ENCODE data around the gene PPARG.
"Not testable (repeated sequence)": the region's sequence is repeated elsewhere in the genome, so short reads cannot be mapped to it uniquely, and the experiment has no call there.

The PPARG gene

DNA sequence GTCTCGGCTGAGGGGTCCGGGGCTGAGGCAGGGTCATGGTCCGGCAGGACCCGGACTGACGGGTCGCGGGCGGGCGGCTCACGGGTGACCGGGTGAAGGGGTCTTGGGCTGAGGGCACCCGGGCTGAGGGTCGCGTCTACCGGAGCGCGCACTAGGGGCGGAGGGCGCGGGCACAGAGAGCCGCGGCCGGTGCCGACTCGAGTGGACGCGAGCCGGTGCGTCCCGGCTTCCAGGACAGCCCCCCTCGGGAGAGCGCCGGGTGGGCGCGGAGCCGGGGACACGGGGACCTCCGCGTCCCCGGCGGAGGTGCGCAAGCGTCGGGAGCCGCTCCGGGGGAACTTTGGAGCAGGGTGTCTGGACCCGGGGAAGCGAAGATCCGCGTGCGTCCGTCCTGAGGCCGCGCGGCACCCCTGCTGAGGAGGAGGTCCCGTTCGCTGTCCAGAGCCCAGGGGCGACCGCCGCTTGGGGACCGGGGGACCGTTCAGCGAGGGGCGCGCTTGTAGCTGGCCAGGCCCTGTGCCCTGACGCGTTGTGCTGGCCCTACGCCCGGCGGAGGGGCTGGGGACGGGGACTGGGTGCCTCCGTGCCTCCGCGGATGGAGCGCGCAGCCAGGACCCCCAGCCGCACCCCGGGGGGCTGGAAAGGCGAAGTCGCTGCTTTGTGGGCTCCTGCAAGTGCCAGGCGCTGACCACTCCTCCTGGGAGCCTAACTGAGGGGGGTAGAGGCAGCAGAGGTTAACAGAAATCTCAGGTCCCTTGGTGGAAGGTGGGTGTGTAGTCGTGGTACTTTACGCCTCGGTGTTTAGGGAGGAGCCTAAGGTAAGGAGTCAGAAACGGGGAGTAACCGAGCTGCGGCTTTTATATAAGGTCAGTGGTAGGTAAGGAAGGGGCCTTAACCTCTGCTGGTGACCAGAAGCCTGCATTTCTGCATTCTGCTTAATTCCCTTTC, at the start of gene PPARG:
Gene PPARG (plus strand): TSS at position 889 of the 948 bp plus-strand sequence. CDS start 90,642 bp downstream, outside the sequence.
- no peak for DNase-seq (ENCODE audit: low spot score)

DNA sequence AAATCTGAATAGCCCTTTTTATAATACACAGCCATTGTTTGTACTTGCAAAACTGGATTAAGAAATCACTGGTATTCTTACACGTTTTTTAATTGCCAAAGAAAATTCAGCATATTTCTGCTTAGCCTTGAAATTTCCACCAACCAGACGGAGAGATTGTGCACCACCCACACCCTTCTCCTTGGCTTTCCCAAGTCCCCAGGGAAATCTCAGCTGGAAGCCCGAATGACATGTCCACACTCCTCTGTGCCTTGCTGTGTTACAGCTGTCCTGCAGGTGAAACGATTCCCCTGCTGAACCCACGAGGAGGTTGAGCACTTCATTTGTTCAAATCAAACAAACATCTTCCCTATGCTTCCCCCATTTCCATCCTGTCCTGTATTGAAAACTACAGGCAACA, 49.6 kb upstream of the PPARG start:
- no peak for DNase-seq (ENCODE audit: low spot score)

GRCh38 chr3:12242772-12243171, 46.1 kb upstream of the PPARG start:
- no peak for DNase-seq (ENCODE audit: low spot score)

DNA sequence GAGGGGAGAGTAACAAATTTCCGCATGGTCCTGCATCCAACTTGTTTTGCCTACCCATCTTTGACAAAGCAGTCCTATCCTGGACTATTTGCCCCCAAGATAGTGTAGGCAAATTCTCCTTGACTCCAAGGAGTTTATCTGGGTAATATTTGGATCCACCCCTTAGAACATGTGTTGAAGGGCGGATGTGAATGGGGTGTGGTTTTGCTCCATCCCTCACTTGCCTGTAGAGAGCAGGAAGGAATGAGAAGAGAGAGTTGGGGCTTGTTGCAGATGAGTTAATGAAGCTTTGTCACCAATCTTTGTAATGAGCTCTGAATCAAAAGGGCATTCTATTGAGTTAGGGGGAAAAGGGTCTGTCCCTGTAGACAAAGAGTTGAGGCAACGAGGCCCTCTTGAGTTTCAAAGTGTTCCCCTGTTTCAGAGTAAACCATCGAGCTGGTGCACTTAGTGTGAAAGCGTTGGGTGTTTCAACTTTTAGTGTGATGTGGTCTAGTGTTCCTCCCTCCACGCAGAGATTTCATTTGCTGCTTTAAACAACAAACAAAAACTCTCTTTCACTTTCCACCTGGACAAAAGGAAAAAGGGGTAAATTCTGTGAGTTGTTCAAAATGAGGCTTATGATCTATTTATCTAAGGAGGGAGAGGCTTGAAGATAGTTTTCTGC, 42.2 kb upstream of the PPARG start:
- DNase-seq (ENCODE audit: low spot score): no peak

- DNase-seq (ENCODE audit: low spot score): no peak
Observed at GRCh38 chr3:12247411-12247810, 41.5 kb upstream of the PPARG start.

DNA sequence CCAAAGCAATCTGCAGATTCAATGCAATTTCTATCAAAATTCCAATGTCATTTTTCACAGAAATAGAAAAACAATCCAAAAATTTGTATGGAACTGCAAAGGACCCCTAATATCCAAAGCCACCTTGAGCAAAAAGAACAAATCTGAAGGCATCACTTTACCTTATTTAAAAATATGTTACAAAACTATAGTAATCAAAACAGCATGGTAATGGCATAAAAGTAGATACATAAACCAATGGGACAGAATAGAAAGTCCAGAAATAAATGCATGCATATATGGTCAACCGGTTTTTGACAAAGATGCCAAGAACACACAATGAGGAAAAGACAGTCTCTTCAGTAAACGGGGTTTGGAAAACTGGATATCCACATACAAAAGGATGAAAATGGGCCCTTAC, 39.4 kb upstream of the PPARG start:
- DNase-seq (ENCODE audit: low spot score): no peak

- no peak for DNase-seq (ENCODE audit: low spot score)
Observed at GRCh38 chr3:12252889-12253288, 36.0 kb upstream of the PPARG start.

DNA sequence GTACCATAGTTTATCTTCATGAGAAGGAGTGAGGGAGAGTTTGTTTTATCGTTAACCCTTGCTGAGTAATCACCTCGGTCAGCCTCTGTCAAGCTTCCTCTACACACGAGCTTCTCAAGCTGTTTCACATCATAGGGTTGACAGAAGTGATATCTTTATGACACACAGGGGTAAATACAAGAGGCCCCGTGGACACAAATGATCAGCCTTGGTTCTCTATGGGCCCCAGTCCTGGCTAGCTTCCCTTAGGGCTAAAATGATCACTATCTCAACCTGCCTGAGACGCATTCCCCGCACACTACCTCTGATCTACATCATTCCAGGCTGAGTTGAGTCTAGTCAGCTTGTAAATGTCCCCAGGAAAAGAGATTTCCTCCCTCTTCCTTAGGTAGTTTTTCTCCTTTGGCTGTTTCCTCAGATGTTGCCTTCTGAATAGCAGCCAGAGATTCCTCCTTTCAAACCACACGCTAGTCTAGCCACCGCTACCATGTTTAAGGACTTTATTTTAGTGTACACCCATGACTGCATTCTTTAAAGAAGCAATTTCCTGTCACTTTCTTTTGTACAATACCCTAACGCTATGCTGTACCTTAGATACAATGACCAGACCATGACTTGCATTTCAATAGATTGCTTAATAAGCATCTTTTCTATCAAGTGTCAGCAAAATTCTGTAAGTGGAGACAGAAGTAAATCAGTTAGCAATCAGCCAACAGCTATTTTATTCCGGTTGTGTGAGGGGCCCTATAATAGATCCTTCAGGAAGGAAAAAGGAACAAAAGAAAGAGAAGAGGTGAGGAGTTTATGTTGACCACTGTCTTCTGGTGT, 35.1 kb upstream of the PPARG start:
- DNase-seq (ENCODE audit: low spot score): no peak

DNA sequence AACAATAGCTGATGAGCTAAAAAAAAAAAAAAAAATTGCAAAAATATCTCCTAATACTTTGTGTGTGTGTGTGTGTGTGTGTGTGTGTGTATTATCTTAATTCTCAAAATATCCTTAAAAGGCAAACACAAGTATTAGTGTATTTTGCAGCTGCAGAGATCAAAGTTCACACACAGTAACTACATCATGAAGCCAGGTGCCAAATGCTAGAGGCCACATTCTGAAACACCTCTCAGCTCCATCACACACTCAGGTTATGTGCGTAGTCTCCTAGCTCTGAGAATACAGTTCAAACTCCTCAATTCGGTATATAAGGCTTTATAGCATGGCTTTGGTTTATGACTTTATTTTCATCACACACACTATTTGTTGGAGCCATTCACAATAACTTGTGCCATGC, 33.5 kb upstream of the PPARG start:
- no peak for DNase-seq (ENCODE audit: low spot score)

GRCh38 chr3:12258911-12259310, 30.0 kb upstream of the PPARG start:
- no peak for DNase-seq (ENCODE audit: low spot score)

- DNase-seq (ENCODE audit: low spot score): not testable (repeated sequence)
Observed at GRCh38 chr3:12262173-12262572, 26.7 kb upstream of the PPARG start.

DNA sequence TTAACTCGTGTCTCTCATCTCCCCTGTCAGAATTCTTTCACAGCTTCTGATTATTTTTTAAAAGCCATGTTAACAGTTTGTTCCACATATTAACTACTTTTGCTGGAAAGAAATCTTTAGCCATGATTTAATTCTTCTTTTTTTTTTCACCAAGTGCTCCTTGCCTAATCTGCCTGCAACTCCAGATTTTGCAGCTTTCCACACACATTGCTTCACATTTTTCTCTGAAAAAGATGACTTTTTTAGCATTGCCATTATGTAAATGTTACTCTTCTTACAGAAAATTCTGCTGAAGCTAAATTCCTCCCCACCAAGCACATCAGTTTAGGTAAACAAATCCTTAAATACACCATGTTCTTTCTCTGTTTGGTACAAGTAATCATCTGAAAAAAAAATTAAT, 23.4 kb upstream of the PPARG start:
- DNase-seq (ENCODE audit: low spot score): no peak

GRCh38 chr3:12266038-12266437, 22.8 kb upstream of the PPARG start:
- DNase-seq (ENCODE audit: low spot score): no peak

DNA sequence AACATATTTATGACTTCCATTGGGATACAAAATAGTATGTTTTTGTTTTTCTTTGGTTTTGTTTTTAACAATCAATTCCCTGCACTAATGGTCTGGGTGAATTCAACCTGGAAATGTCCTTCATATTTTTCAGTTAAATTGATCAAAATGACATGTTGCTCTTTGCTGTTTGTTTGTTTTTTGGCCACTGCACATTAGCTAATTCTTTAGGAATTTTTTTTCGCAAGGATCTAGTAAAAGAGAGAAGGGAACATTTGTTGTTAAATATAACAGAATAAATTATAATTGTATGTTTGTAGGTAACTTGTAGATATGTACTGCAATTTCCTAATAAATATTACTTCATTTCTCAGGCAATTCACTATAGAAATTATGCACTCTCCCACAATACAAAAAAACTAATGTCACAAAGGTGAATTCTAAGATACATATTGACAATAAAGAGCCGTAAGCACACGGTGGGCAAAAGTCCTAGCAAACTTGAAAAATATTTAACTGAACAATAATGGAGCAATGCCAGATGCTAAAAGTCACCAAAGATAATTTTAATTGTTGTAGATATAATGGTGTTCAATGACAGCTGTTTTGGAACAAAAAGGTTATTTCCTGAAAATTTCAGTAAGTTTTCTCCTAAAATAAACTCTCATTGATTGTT, 21.4 kb upstream of the PPARG start:
- no peak for DNase-seq (ENCODE audit: low spot score)

DNA sequence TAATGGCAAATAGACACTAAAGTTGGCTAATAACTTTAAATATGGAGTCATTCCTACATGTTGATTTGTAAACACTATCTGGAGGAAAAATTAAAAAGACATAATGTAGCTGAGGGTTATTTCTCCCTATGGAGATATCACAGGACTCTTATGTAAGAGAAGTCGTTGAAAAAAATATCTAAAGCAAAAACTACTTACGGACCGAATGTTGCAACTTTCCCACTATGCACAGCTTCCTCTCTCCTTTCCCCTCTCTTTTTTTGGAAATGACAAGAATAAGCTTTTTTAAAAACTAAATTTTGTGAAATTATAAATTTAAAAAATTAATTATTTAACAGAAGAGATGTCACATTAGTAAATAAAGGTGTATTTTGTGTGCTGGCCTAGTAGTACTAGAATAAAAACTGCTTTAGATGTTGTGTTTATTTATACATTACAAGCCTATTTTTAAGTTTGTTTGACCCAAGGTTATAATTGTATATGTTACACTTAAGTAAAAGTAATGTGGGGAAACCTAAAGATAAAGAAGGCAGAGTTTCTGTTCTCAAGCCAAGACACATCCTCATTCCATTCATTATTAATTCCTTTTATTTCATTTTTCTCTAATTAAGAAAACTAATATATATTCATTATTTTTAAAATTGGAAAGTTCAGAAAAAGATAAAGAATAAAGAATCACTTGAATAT, 20.7 kb upstream of the PPARG start:
- no peak for DNase-seq (ENCODE audit: low spot score)

DNA sequence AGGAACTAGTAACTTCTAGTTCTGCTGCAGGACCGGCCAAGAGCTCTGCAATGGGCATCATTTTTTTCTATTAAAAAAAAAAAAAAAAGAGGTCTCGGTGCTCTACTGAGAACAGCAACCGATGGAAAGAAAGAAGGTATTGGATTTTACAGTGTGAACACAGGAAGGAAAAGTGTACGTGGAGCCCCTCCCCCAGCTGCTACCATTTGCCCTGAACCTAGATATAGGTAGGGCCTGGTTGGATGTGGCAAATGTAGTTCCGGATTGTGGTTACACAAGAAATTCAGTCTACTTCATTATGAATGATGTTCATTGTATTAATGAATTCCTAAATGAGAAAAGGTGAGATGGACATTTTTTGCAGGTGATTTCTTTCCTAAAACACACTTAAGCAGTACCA, 17.9 kb upstream of the PPARG start:
- DNase-seq (ENCODE audit: low spot score): no peak

- peak; percentile 43 for DNase-seq (ENCODE audit: low spot score)
Observed at GRCh38 chr3:12273045-12273695, 15.7 kb upstream of the PPARG start.

- no peak for DNase-seq (ENCODE audit: low spot score)
Observed at GRCh38 chr3:12275974-12276650, 12.8 kb upstream of the PPARG start.

DNA sequence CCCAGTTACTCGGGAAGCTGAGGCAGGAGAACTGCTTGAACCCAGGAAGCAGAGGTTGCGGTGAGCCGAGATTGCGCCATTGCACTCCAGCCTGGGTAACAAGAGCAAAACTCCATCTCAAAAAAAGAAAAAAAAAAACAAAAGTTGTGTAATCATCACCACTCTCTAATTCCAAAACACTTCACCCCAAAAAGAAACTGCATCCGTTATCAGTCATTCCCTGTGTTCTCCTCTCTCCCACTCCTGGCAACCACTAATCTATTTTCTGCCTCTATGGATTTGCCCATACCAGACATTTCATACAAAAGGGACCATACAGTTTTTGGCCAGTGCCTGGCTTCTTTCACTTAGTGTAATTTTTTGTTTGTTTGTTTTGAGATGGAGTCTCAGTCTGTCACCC, 12.0 kb upstream of the PPARG start:
- DNase-seq (ENCODE audit: low spot score): not testable (repeated sequence)

DNA sequence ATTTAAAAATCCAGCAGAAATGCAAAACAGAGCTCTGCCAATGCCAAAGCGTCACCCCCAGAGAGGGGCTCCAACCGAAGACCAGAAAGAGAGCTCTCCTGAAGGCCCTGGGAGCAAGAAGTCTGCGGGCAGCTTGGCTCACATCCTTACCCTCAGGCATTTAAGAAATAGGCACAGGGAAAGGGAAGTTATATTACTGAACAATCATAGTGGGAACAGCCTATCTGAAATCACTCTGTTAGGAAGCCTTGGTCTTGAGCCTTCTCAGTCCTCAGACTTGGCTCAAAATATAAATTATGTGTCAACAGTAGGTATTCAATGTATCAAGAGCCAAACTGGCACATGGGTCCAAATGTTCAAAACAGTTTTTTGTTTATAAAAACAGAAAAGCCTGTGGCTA, 10.3 kb upstream of the PPARG start:
- DNase-seq (ENCODE audit: low spot score): no peak
